ENCODE results near the gene CCDC170. TPM values are rescaled to one million over a fixed set of nuclear protein-coding genes. Genes with fewer than 3 reads are reported as not detected.
"Not testable (repeated sequence)": the region's sequence is repeated elsewhere in the genome, so short reads cannot be mapped to it uniquely, and the experiment has no call there.

The CCDC170 gene
- total and polyA plus RNA-seq, 2 of the 8 experiments (the other 6 are each of a cell fraction or from before 2014, with no cell fraction given), result 0.06 to 0.09 TPM

DNA sequence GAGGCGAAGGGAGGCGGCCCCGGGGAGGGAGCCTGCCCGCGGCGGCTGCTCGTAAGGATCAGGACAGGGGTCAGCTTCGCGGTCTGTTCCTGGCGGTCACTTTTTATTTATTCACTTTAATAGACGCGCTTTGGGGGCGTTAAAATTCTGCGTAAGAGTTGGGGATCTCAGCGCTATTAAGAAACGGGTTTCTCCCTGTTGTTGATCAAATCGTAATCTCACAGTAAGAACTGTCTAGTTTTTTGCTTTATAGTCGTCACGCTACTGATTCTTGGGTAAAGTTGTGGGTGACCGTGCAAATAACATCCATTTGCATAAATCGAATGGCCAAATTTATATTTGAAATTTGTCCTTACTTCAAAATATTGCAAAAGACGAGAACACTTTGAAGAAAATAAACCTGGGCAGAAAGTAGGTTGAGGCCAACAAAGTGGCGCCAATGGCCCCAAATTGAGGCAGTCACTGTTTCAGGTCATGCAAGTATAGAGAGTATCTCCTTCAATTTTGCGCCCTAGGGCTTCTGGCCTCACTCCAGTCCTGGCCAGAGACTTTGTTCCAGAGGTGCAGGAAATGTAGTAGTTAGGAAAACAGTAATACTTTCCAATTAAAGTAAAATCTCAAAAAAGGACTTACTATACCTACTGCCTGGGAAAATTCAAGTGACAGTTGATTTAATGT is 40.9 kb upstream of the CCDC170 start (continued):
- TF ChIP-seq NANOG (IDR thresholded peaks at IDR 0.05; ENCODE audit: insufficient read depth, low read depth, low read length, poor library complexity, severe bottlenecking) (no peak), SIRT6 (IDR thresholded peaks at IDR 0.05; ENCODE audit: low read length) (no peak)

DNA sequence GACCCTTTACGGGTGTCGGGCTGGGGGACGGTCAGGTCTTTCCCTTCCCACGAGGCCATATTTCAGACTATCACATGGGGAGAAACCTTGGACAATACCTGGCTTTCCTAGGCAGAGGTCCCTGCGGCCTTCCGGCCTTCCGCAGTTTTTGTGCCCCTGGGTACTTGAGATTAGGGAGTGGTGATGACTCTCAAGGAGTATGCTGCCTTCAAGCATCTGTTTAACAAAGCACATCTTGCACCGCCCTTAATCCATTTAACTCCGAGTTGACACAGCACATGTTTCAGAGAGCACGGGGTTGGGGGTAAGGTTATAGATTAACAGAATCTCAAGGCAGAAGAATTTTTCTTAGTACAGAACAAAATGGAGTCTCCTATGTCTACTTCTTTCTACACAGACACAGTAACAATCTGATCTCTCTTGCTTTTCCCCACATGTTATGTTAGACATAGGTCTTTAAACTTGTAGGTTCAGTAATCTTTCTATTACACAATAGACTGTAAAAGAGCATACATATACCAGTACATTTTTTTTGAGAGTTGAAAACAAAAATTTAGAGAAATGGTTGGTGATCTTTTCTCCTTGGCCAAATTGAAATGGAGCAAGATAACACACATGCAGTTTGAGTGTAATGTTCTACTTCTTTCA is 37.9 kb upstream of the CCDC170 start:
- H3K14ac ChIP-seq (ENCODE audit: insufficient read length); H4K91ac ChIP-seq (replicated peaks; ENCODE audit: insufficient read length, low read length); H3K4me3 ChIP-seq (ENCODE audit: extremely low read depth in 1 of 4, insufficient read depth in 2 of 4, low read depth in 3 of 4, low read length in 4 of 4); H3K23me2 ChIP-seq (ENCODE audit: low read depth, low read length); H2BK5ac ChIP-seq (ENCODE audit: low read depth, low read length); H2BK12ac ChIP-seq (ENCODE audit: low read depth, low read length); H3K9ac ChIP-seq (replicated peaks in 1 of 4; ENCODE audit: extremely low read depth in 1 of 4, low read depth in 3 of 4, low read length in 3 of 4); H3K4ac ChIP-seq (replicated peaks; ENCODE audit: insufficient read length, low read depth, low read length); H3K23ac ChIP-seq (ENCODE audit: insufficient read length); H3K27me3 ChIP-seq (replicated peaks in 1 of 4; ENCODE audit: control insufficient read depth in 3 of 4, extremely low read depth in 1 of 4, insufficient read depth in 3 of 4, low read length in 3 of 4); H2BK20ac ChIP-seq (ENCODE audit: low read length); FAIRE-seq; H3K4me1 ChIP-seq (replicated peaks in 1 of 4; ENCODE audit: control insufficient read depth in 3 of 4, insufficient read depth in 4 of 4, low read length in 3 of 4); DNase-seq (ENCODE audit: low read depth in 1 of 2, low spot score in 2 of 2); H3K4me2 ChIP-seq (ENCODE audit: insufficient read depth in 1 of 2, low read depth in 2 of 2, low read length in 2 of 2); H3K79me1 ChIP-seq (ENCODE audit: low read depth, low read length); H2BK120ac ChIP-seq (replicated peaks; ENCODE audit: low read depth, low read length); H4K20me1 ChIP-seq (replicated peaks in 1 of 2; ENCODE audit: control insufficient read depth in 1 of 2, insufficient read depth in 2 of 2, low read length in 2 of 2); H3K27ac ChIP-seq (ENCODE audit: low read depth, low read length); H4K8ac ChIP-seq (ENCODE audit: extremely low read depth, insufficient read depth, low read length); H3K18ac ChIP-seq (ENCODE audit: extremely low read depth, low read length); CTCF ChIA-PET (ENCODE audit: partially characterized antibody); POLR2A ChIA-PET (ENCODE audit: partially characterized antibody); H2AK5ac ChIP-seq (ENCODE audit: low read depth, low read length); H2BK15ac ChIP-seq (ENCODE audit: low read length); H4K5ac ChIP-seq (ENCODE audit: insufficient read length, low read depth, low read length); H3K56ac ChIP-seq (replicated peaks; ENCODE audit: insufficient read length, low read depth, low read length); H2AFZ ChIP-seq (ENCODE audit: low read length); H3K9me3 ChIP-seq (ENCODE audit: insufficient read depth in 2 of 2, low read depth in 1 of 2, low read length in 1 of 2): not testable (repeated sequence)
- H3K79me2 ChIP-seq (ENCODE audit: control insufficient read depth in 1 of 2, insufficient read depth in 2 of 2, low read length in 2 of 2), result peaks cover 6 to 46% of the 10 kb centered on the region in 2 experiments
- peaks cover 4 to 37% (median 17%) of the 10 kb centered on the region in 4 experiments; a peak in 7 of 8 replicates for H3K36me3 ChIP-seq (ENCODE audit: control insufficient read depth in 2 of 4, insufficient read depth in 4 of 4, low read length in 3 of 4)
- 83% methylated on average over 7 of the region's 10 CpGs; no CpG with 5 or more reads in 1 of the 2 experiments for WGBS, 2 experiments (ENCODE audit: extremely low coverage in 1 of 2, insufficient coverage in 1 of 2, insufficient read length in 1 of 2, insufficient replicate concordance in 2 of 2, low coverage in 1 of 2, low lambda C conversion rate in 2 of 2, missing lambda C conversion rate in 1 of 2)
